Anterior cingulate cortex (tissue), 58 donors: ENCODE data around the gene SV2B.
A peak's percentile ranks its signal among the peaks of the same experiment; 100 is the strongest.

Source experiments
- DNase-seq, 58 donors: peaks; one replicate each; lab custom pipeline; 2025; lab: John Stamatoyannopoulos, UW

Gene SV2B

GRCh38 chr15:91132079-91132478, 32.0 kb downstream of the SV2B start:
- DNase-seq: no peak

GRCh38 chr15:91133511-91133910, 33.5 kb downstream of the SV2B start:
- DNase-seq: no peak

GRCh38 chr15:91135201-91136130, 35.4 kb downstream of the SV2B start:
- no peak for DNase-seq

DNA sequence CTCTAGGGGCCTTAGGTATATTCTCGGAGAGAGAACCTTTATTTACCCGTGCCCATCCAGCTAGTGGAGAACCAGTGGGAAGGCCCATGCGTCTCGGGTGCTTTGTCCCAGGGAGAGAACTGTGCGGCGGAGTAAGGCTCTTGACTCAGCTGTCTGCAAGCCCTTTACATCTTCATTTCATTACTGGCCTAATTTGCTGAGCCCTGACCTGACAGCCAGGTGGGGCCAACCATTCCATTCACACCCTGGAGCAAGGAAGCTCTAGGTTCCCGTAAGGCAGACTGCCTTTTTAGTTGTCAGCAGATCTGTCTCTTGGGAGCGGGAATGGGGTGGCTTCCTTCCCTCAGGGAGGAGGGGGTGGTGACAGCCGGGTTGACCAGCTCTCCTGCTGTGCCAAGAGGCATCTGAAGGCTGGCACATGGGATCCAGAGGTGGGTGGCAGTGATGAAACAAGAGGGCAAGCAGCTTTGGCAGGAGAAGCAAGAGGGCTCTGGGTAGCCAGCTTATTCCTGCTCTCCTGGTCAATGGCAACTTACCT, 36.4 kb downstream of the SV2B start:
- no peak for DNase-seq

GRCh38 chr15:91140601-91141000, 40.5 kb downstream of the SV2B start:
- peak in 1 of 58 donors; percentile 30 for DNase-seq

DNA sequence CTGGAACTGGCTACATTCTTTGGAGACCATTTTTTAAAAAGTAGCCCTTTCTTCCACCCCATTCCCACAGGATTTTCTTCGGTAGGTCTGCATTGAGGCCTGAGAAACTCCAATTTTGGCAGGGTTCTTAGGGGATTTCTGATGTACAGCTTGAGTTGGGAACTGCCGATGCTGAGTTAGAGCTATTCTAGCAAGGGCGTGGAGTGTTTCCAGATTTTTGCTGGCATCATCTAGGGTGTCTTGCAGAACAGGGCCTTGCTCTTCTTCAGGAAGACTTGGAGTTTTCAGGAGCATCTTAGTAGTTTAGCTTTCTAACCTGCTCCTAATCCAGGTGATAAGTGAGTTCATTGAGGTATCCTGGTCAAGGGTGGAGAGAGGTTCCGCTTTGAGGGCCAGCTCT, 41.0 kb downstream of the SV2B start:
- DNase-seq: peak in 10 of 58 donors; percentile 10 to 32 (median 20)

- DNase-seq: no peak
Measured at GRCh38 chr15:91142106-91142744, 42.2 kb downstream of the SV2B start.

DNA sequence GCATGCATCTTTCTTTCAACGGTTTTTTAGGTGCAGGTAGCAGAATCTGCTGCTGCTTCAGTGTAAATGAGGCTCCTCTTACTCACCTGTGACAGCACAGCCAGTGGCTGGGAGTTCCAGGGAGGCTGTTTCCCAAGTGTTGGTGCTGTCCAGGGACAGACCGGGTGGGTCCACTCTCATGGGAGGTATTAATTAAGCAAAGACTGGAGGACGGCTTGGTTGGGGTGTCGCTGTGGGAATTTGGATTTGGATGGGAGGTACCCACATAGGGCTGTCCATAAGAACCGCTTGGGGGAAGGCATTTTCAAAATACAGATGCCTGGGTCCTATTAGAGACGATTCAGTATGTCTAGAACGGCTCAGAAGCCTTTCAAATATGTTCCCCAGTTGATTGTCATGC, 42.9 kb downstream of the SV2B start:
- DNase-seq: no peak

- DNase-seq: no peak
Measured at GRCh38 chr15:91146728-91147127, 46.7 kb downstream of the SV2B start.

DNA sequence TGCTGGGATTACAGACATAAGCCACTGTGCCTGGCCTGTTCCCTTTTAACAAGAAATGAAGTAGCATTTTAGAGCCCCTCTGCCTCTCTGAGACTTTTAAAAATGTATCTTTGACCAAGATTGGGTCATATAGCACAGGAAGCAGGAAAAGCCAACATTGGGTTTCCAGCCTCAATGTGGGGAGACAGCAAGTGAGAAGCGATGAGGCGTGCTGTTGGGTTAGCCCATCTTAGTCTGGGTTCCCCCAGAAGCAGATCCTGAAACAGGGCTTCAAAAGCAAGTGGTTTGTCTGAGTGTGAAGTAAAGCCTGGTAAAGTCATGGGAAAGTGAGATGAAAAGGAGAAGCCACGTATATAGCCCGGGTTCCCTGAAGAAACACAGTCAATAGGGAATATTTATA, 48.2 kb downstream of the SV2B start:
- no peak for DNase-seq

DNA sequence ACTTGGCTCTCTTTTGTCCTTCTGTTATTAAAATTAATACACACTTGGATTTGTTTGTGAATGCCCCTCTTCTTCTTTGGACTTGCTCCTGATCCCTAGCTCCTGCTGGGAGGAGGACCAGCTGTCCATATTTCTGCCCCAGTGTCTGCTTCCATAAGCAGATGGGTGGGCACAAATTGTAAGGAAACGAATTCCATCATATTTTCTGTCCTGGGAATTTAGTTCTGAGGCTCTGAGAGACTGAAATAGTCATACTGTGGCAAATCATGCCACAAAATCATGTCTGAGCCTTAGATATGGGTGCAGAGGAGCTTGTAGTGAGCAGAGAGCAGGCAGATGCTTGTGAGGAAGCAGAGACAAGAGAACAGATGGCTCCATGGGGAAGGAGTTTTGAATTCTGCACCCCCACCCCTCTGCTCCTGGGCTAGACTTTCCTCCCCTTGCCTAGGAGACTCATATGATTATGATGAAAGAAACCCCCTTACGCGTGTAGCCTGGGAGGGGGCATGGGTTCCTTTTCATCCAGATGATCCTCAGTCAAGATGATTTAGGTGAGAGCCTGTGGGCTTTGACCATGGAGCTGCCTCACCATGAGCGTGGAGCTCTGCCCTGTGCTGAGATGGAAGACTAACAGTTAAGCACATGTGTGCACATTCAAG, 50.6 kb downstream of the SV2B start:
- DNase-seq: peak in 3 of 58 donors; percentile 8 to 18 (median 16)

- DNase-seq: no peak
Measured at GRCh38 chr15:91151781-91152563, 51.9 kb downstream of the SV2B start.

DNA sequence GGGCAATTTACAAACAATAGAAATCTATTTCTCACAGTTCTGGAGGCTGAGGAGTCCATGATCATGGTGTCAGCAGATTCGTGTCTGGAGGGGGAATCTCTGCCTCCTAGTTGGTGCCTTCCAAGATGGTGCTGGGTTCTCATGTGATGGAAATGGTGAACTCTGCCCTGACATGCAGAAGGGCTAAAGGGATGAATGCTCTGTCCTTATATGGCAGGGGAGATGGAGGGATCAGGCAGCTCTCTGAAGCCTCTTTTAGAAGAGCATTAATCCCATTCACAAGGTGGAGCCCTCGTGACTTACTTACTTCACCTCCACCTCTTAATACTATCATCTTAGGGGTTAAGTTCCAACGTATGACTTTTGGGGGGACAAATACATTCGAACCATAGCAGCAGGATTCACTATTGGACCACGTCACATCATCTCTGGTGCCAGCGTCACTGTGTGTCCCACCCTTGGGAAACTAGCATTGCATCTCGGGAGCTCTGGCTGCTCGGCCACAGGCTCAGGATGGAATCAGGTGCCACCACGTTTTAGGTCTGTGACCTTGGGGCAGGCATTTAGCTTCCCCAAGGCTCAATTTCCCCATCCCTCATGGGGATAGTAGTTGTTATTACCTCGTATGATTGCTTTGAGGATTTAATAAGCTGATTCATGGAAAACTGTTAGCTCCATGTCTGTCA, 53.0 kb downstream of the SV2B start:
- DNase-seq: no peak

DNA sequence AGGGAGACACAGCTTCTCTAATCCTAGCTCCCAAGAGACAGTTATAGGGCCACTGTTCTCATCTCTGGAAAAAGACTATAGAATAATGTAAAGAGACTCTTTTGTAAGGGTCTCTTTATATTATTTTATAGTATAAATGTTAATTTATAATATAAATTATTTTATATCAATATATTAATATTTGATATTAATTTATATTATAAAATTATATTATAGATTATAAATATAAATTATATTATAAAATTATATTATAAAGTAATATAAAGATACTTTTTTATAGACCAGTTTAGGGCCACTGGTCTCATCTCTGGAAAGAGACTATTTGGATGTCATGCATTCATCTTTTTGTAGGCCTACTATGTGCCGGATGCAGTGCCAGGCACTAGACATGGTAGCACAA, 53.9 kb downstream of the SV2B start:
- no peak for DNase-seq

- DNase-seq: no peak
Measured at GRCh38 chr15:91156175-91156726, 56.2 kb downstream of the SV2B start.

- no peak for DNase-seq
Measured at GRCh38 chr15:91158415-91159394, 58.6 kb downstream of the SV2B start.

DNA sequence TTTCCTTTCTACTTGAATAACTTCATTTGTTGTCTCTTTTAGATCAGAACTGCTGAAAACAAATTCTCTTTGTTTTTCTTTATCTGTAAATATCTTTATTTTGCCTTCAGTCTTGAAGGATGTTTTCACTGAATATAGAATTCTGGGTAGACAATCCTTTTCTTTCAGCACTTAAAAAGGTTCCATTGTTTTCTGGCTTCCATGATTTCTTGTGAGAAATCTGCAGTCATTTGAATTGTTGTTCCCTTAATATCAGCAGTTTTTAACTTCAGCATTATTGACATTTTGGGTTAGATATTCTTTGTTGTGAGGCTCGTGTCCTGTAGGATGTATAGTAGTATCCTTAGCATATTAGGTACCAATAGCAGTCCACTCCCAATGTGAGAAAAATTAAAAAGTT, 65.8 kb downstream of the SV2B start:
- DNase-seq: no peak

DNA sequence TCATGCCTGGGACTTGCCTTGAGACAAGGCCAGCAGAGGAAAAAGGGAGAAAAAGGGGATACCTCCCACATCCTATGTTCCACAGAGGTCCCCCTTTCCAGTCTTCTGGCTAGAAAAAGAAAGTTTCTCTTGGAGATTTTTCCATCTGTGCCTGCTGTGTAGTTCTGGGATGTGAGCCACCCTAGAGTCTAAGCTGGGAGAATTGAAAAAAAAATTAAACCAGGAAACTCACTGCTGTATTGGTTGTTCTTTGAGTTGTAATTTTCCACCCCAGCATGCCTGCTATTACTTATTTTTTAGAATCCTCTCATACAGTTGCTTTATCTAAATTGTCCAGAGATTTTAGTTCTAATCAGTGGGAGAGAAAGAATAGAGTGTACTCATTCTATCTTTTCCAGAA, 68.4 kb downstream of the SV2B start:
- peak in 2 of 58 donors; percentile 30 to 45 for DNase-seq
